Stimulated activated CD4-positive, alpha-beta T cell treated with anti-CD3 and anti-CD28 coated beads, Interleukin-4, amount 100 ng/mL, for 4 hours (primary cell): ENCODE results near the gene USP2.
"Not testable (repeated sequence)": the region's sequence is repeated elsewhere in the genome, so short reads cannot be mapped to it uniquely, and the experiment has no call there.

Experiments
- DNase-seq, 2 experiments: peaks; one replicate each; pipeline ENCODE4 v3.0.0-alpha.2; 2020

USP2 gene

DNA sequence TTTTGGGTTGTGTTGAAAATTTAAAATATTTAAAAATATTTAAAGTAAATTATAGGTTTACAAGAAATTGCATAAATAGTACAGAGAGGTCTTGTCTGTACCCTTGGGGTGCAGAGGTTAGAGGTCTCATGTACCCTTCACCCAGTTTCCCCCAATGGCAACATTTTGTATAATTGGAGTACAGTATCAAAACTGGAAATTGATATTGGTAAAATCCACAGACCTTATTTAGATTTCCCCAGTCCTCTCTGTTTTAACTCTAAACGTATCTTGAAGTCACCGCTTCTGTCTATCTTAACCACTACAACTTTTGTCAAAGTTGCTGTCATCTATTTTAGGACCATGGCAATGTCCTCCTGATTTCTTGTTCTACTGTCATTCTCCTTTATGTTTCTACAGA is 30.6 kb upstream of the USP2 start:
- DNase-seq: no peak

GRCh38 chr11:119410501-119410900 is 29.0 kb upstream of the USP2 start:
- DNase-seq: no peak

DNA sequence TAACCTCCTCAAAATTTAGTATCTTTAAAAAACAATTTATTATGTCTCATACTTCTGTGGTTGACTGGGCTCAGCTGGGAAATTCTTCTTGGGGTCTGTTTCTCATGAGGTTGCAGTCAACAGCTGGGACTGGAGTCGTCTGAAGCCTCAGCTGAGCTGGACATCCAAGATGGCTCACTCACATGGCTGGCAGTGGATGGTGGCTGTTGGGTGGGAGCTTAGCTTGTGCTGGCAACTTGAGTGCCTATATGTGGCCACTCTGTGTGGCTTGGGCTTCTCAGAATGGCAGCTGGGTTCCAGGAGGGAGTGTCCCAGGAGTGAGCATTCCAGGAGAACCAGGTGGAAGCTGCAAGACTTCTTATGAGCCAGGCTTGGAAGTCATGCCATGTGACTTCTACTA is 28.2 kb upstream of the USP2 start:
- no peak for DNase-seq

DNA sequence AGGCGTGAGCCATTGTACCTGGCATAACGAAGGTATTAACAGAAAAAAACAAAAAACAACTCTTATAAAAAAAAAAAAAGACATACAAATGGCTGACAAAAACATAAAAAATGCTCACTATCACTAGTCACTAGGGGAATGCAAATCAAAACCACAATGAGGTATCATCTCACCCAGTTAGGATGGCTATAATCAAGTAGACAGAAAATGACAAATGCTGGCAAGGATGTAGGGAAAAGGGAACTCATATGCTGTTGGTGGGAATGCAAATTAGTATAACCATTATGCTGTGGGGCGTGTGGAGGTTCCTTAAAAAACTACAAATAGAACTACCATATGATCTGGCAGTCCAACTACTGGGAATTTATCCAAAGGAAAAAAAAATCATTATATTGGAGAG is 24.5 kb upstream of the USP2 start:
- DNase-seq: no peak

GRCh38 chr11:119405448-119405847 is 24.0 kb upstream of the USP2 start:
- DNase-seq: not testable (repeated sequence)

GRCh38 chr11:119404872-119405271 is 23.4 kb upstream of the USP2 start:
- DNase-seq: no peak

GRCh38 chr11:119403021-119403420 is 21.5 kb upstream of the USP2 start:
- DNase-seq: no peak

DNA sequence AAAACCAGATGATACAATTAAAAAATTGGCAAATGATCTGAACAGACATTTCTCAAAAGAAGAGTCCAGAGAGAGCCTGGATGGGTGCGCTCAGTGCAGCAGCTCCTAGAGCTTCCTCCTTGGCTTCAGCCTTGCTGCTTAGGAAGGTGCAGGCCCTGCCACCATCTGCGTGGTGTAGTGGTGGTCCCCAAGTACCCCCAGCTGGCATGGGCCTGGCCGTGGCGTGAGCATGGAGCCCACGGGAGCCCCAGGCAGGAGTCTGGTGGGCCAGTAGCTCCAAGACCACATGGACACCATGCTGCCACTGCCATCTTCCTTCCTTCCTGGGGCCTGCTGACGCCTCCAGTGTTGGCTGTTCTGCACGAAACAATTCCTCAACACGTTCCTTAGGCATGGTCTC is 21.0 kb upstream of the USP2 start:
- no peak for DNase-seq

DNA sequence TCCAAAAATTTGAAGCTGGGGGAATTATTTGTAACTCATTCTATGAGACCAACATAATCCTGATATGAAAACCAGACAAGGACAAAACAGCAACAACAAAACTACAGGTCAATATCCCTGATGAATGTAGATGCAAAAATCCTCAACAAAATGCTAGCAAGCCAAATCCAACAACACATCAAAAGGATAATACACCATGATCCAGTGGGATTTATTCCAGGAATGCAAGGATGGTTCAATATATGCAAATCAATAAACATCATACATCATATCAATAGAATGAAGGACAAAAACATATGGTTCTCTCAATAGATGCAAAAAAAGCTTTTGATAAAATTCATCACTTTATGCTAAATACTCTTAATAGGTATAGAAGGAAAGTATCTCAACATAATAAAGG is 19.4 kb upstream of the USP2 start:
- no peak for DNase-seq

DNA sequence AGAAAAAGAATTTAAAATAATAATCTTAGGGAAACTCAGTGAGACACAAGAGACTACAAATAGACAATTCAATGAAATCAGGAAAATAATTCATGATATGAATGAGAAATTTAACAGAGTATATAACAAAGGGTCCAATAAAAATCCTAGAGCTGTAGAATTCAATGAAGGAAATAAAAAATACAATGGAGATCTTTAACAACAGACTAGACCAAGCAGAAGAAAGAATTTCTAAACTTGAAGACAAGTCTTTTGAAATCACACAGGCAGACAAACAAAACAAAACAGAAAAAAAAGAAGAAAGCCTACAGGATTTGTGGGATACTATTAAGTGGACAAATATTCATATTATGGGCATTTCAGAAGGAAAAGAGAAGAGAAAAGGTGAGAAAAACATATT is 16.2 kb upstream of the USP2 start:
- no peak for DNase-seq

DNA sequence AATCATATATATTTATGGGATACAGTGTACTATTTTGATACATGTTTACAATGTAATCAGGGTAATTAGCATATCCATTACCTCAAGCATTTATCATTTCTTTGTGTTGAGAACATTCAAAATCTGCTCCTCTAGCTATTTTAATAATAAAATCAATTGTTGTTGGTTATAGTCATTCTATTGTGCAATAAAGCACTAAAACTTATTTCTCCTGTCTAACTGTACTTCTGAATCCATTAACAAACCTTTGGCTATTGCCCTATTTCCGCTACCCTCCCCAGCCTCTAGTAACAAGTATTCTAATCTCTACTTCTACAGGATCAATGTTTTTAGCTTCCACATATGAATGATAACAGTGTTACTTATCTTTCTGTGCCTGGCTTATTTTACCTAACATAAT is 15.3 kb upstream of the USP2 start:
- DNase-seq: no peak

- no peak for DNase-seq
These were observed 9.8 kb upstream of the USP2 start for GRCh38 chr11:119391275-119391674.

DNA sequence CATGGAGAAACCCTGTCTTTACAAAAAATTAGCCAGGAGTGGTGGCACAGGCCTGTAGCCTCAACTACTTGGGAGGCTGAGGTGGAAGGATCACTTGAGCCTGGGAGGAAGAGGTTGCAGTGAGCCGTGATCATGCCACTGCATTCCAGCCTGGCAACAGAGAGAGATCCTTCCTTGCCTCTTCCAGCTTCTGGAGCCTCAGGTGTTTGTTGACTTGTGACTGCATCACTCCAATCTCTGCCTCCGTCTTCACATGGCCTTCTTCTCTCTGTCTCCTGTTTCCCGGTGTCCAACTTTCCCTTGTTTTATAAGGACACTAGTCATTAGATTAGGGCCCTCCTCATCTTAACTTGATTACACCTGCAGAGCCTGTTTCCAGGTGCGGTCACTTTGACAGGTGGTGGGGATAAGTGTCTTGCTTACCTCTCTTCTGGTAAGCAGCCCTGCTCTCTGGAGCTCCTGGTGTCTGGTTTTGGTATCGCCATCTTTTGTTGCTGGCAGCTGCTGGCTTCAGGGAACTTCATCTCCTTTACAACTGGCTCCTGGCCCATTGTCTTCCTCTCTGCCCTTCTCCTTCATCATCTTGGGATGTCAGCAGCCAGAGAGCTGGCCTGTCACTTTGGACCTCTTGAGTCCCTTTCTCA is 8.2 kb upstream of the USP2 start:
- no peak for DNase-seq

GRCh38 chr11:119388103-119388502 is 6.6 kb upstream of the USP2 start:
- DNase-seq: no peak

- no peak for DNase-seq
These were observed 2.8 kb upstream of the USP2 start for GRCh38 chr11:119384332-119384731.

DNA sequence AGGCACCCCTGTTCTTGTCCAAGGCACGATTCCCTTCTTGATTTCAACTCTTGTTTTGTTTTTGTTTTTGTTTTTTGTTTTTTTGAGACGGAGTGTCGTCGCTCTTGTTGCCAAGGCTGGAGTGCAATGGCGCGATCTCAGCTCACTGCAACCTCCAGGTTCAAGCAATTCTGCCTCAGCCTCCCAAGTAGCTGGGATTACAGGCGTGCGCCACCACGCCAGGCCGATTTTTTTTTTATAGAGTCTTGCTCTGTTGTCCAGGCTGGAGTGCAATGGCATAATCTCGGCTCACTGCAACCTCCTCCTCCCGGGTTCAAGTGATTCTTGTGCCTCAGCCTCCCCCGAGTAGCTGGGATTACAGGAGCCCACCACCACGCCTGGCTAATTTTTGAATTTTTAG is 1.0 kb upstream of the USP2 start:
- not testable (repeated sequence) for DNase-seq

GRCh38 chr11:119382101-119382500 is 611 bp upstream of the USP2 start:
- DNase-seq: no peak

DNA sequence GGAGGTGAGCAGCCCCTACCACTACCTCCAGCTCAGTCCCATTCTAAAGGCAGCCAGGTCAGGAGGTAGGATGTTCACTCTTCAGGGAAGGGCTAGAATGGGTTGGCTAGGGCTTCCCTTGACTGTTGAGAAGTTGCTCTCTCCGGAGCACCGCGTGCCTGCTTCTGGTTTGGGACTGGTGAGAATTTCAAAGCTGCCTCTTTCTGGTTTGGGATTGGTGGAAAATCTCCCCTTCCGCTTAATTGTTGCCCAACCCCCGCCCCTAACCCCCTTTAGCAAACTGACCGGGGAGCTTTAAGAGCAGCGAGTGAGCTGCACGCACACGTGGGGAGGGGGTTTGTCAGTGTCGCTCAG is 686 bp downstream of the USP2 start:
- no peak for DNase-seq

DNA sequence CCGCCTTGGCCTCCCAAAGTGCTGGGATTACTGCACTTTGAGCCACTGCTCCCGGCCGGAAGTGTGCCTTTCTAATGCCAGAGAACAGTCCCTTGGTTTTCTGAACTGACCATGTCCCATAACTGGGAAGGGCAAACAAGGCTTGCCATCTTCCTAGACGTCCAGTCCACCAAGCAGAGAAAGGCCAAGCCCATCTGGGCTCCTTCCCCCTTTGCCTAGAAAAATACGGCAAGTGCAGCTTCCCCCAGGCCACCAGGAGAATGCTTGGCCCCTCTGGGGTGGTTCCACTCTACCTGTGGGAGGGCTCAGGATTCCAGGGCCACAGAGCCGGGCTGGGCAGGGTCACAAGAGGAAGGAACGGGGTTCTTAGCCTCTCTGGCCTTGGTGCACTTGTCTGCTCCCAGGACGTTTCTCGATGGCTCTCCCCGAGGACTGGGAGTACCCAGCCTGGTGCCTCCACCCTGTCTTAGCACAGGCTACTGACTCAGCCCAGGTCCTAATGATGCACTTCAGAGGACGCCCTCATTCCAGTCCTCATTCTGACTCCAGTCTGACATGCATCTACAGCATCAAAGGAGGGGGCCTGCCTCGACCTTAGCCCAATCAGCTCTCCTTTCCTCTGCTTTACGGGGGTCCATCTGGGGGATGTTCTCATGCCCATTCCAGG is 1.2 kb downstream of the USP2 start:
- DNase-seq: no peak

- no peak for DNase-seq
These were observed 2.5 kb downstream of the USP2 start for GRCh38 chr11:119378851-119379465.

- DNase-seq: no peak
These were observed 3.4 kb downstream of the USP2 start for GRCh38 chr11:119377961-119378667.

- DNase-seq: no peak
These were observed 4.2 kb downstream of the USP2 start for GRCh38 chr11:119377112-119377901.

DNA sequence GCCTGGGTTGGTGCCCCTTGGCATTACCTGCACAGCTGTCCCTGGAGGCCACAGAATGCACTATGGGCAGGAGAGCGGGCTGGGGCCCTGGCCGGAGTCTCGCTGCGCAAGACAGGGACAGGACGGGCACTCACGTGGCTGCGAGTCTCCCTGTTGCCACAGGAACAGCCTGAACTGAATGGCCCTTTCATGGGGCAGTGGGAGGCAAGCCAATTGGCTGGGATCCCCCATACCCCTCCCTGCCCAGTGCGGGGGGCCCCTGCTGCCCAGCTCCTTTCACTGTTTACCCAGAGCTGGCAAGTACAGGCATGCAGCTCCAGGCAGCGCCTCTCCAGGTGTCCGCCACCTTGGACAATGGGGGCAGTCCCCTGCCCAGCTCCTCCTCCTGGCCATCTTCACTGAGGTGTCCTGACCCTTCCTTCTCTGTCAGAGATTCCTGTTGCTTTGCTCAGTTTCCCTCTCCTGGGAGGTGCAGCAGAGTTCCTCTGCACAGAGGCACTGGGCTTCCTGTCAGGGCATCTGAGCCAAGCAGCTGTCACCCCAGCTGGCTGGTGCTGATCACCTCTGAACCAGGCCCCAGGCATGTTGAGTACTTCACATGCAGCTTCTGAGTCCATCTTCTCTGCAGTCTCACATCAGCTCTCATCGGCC is 5.2 kb downstream of the USP2 start:
- no peak for DNase-seq
